GM08714 (cell line): ENCODE measurements around the gene DAB1.

Experiments used
- H3K4me3 ChIP-seq: fragments of 200-500 bp; sonication (Bioruptor generic); 2 replicates; pipeline ENCODE4 v1.5.1; 2014; ENCODE audit warnings: mild to moderate bottlenecking, low read length, inconsistent platforms
- ZNF274 ChIP-seq: IDR thresholded peaks from 2 replicates; pipeline ENCODE4 v1.6.1; 2012; ENCODE audit warnings: mild to moderate bottlenecking, low read depth, low read length

Gene DAB1

DNA sequence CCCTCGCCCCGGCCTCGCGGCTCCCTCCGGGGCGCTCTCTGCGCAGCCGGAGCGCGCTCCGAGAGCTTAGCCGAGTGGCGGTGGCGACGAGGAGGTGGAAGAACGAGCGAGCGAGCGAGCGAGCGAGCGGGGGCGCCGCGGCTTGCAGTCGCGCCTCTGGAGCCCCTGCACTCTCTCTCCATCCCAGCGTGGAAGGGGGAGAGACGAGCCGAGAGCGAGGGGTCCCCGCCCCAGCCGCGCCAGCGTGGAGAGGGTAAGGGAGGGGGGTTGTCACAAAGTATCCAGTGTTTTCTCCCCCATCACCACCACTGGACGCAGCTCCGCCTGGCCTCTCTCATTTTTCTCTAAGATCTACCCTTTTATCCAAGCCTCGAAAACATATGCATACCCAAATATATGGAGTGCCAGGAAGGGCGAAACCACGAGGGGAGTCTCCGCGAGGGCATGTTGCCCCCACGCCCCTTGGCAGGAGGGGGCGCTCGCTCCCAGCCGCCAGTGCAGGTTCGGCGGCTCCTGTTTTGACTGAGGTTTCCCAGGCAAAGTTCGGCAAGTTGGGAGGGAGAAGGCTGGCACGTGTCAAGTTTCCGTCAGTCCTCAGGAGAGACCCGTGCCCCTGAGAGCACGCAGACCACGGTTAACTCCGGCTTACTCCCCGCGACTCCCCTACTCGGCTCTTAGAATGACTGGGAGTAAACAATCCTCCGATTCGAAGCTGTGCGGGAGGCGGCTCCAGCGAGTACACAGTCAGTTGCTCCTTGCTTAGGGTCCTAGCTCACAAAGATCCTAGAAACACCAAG, 569 bp upstream of the DAB1 start:
- TF ChIP-seq ZNF274, result no peak
- no peak overlapping the region for H3K4me3 ChIP-seq

- H3K4me3 ChIP-seq, result no peak overlapping the region
Measured at GRCh38 chr1:57423135-57423655, 665 bp downstream of the DAB1 start.

GRCh38 chr1:57422271-57423134, 1.4 kb downstream of the DAB1 start:
- H3K4me3 ChIP-seq, result no peak overlapping the region
- TF ChIP-seq ZNF274, result no peak

More at GRCh38 chr1:57423135-57423655, 665 bp downstream of the DAB1 start:
- no peak for TF ChIP-seq ZNF274

DNA sequence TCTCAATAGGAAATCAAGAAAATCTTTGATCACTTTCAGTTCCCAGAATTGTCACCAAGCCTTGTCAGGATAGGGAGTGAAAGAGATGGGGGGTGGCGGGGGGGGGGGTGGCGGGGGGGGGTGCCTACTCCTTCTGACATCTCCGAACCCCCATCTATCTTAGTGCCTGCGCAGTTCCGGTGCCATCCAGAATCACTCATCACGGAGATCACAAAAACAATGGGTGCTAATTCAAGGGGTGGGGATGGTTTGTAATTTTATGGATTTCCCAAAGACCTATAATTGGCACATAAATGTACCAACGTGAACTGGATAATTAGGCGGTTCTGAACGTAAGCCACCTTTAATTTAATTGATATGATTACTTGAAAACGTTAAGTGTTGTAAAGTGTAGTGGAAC, 2.1 kb downstream of the DAB1 start:
- no peak for TF ChIP-seq ZNF274
- no peak overlapping the region for H3K4me3 ChIP-seq

DNA sequence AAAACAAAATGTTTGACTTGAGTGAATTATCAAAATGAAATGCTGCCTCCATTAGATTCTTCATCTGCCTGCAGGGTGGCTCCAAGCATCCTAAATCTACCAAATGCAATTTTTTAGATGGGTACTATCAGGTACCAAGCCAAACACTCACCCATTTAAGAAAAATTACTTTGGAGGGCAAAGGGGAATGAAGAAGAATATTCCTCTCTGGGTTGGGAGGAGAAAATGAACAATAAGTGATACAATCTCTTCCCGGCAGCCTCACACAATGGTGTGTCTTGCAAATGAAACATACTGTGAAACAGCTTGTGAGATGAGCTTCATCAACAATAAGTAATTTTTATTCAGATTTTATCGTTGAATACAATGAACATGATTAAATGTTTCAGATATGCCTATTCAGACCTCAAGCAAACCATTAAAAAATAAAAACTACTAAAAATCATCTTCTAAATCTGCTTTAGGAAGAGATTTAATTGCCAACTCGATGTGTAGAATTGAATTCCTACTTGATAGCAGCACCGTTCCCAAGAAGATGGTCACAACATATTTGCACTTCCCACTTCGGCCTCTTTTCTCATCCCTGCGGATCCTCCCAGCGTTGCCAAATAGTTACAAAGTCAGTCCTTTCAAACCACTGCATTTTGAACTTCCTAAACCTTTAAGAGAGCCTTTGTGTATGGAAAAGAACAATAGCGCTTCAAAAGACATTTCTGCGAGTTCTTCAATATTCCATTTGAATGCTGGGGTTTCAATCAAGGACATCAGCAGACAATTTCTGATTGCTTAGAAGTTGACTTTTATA, 2.7 kb downstream of the DAB1 start:
- no peak for TF ChIP-seq ZNF274
- no peak overlapping the region for H3K4me3 ChIP-seq

GRCh38 chr1:57418971-57419370, 4.9 kb downstream of the DAB1 start:
- H3K4me3 ChIP-seq, result no peak overlapping the region

DNA sequence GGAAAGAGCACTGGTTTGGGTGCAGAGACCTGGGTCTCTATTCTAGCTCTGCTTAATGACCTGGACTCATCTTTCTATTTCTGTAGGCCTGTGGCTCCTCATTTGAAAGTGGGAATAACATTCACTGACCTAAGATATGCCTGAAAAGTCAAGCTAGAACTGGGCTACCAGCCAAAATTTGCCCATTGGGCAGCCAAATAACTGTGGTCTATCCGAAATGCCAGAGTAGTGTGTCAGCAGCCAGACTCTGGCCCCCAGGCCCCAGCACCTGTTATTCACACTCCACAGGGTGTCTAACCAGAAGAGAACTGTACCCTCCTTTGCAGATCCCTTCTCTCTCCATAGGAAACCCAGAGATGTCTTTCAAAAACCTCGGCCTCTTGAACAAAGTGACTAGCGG, 12.6 kb downstream of the DAB1 start:
- H3K4me3 ChIP-seq, result no peak overlapping the region
- no peak for TF ChIP-seq ZNF274

More at GRCh38 chr1:57418971-57419370, 4.9 kb downstream of the DAB1 start:
- no peak for TF ChIP-seq ZNF274

- H3K4me3 ChIP-seq, result no peak overlapping the region
- TF ChIP-seq ZNF274, result no peak
Measured at GRCh38 chr1:57410508-57410907, 13.4 kb downstream of the DAB1 start.

DNA sequence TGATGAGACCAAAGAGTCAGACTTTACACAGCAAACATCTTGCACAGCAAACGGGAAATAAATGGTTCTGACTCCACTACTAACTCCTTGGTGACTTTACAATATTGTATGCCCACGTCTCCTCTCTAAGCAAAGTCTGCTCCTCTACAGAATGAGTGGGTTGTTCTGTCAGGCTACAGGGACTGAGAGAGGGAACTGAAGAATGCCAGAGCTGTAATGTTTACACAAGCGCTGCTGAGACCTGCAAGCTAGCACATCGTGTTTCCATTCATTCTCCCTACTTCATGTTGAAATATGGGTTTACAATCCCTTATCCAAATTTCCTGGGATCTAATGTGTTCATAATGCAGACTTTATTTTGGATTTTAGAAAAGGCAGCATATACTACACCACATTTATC, 15.9 kb downstream of the DAB1 start:
- H3K4me3 ChIP-seq, result no peak overlapping the region
- TF ChIP-seq ZNF274, result no peak

- no peak for TF ChIP-seq ZNF274
- no peak overlapping the region for H3K4me3 ChIP-seq
Measured at GRCh38 chr1:57406428-57406970, 17.4 kb downstream of the DAB1 start.

- H3K4me3 ChIP-seq, result no peak overlapping the region
- TF ChIP-seq ZNF274, result no peak
Measured at GRCh38 chr1:57404884-57405283, 19.0 kb downstream of the DAB1 start.

GRCh38 chr1:57403201-57403600, 20.7 kb downstream of the DAB1 start:
- TF ChIP-seq ZNF274, result no peak
- no peak overlapping the region for H3K4me3 ChIP-seq

DNA sequence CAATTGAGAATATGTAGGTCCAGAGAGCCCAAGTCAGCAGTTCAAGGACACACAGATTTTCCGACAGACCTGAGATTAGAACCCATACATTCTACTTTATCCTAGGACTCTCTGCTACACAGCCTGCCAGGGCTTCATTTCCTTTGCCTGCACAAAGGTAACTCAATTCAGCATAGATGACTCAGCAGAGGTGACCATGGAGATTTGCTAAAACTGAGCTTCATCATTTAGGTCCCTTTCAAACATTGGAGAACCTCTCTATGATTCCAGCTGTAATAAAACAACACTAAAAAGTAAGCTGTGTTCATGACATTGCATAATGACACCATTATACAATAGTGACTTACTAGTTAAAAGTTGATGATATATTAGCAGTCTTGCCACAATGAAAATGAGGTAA, 22.2 kb downstream of the DAB1 start:
- H3K4me3 ChIP-seq, result no peak overlapping the region
- TF ChIP-seq ZNF274, result no peak

- TF ChIP-seq ZNF274, result no peak
- H3K4me3 ChIP-seq, result no peak overlapping the region
Measured at GRCh38 chr1:57400048-57400447, 23.8 kb downstream of the DAB1 start.
